Omental fat pad (tissue), 4 donors: Measurements from ENCODE around the gene SMIM34. TPM values are rescaled to one million over a fixed set of nuclear protein-coding genes. Genes with fewer than 3 reads are reported as not detected.
"Not testable (repeated sequence)": the region's sequence is repeated elsewhere in the genome, so short reads cannot be mapped to it uniquely, and the experiment has no call there.

Source experiments
- ATAC-seq: fragments of 150-250 bp; one replicate; pipeline ENCODE4 v1.9.1; 2016; ENCODE audit warnings: mild to moderate bottlenecking, moderate library complexity; ENCODE audit not compliant: low FRiP score
- DNase-seq: peaks from one replicate; pipeline ENCODE4 v3.0.0-alpha.2; 2019; ENCODE audit warnings: low spot score
- CTCF ChIP-seq, 3 donors: fragments of 450-650 bp; IDR thresholded peaks; one replicate each; pipeline ENCODE4 v1.5.1; 2016 to 2017; ENCODE audit warnings: antibody characterized with exemption in 3 of 3, mild to moderate bottlenecking in 3 of 3, moderate library complexity in 2 of 3
- small RNA-seq: library from RNA; depleted of rRNA; stranded (forward); fragments of <200 nt; gene quantifications from one replicate; pipeline ENCODE3, GENCODE V24; 2016
- total RNA-seq, 4 donors: library from RNA; depleted of rRNA; stranded (reverse); fragments of >200 nt; gene quantifications; one replicate each; pipeline ENCODE4 v1.1.0, GENCODE V29; 2016

The SMIM34 gene
- total RNA-seq, 4 donors from 2014 or later = not detected

- not testable (repeated sequence) for DNase-seq
- ATAC-seq = peak; percentile 77
These were observed 48.2 kb downstream of the SMIM34 start for GRCh38 chr21:34375619-34375972.

- not testable (repeated sequence) for DNase-seq
- ATAC-seq = peak; percentile 97
These were observed 48.7 kb downstream of the SMIM34 start, which contains the start of gene SMIM11 for GRCh38 chr21:34374940-34375618. Gene SMIM11 (plus strand): TSS chr21:34375507. CDS start chr21:34379505, 3,998 bp downstream.

GRCh38 chr21:34374462-34374861, 49.3 kb downstream of the SMIM34 start:
- not testable (repeated sequence) for ATAC-seq, DNase-seq

GRCh38 chr21:34372321-34372720, 51.4 kb downstream of the SMIM34 start:
- ATAC-seq (no peak), DNase-seq (no peak)
- TF ChIP-seq CTCF (IDR thresholded peaks at IDR 0.05) = no peak

- no peak for DNase-seq
These were observed 54.0 kb downstream of the SMIM34 start for GRCh38 chr21:34369741-34370140.

More at GRCh38 chr21:34369741-34370140, 54.0 kb downstream of the SMIM34 start:
- no peak for ATAC-seq
- TF ChIP-seq CTCF (IDR thresholded peaks at IDR 0.05) = no peak

Small RNA genes lying within 50 kb of the gene (small RNA-seq; reads per million reads assigned to genes)
- not detected for gene RF00614

Other genes starting within 250 kb of the SMIM34 start
- not detected for gene KCNE2, start 59.9 kb downstream of the SMIM34 start, total RNA-seq
- gene SMIM11, start 48.4 kb downstream of the SMIM34 start, total RNA-seq = 10 to 100 TPM in 1 of 4 donors, 1 to 10 TPM in 3; 4.4 to 12.1 (median 4.9) TPM
- 10 to 100 TPM in 3 of 4 donors, 1 to 10 TPM in 1; 3.2 to 14.8 (median 12.1) TPM for gene KCNE1, start 88.3 kb upstream of the SMIM34 start, total RNA-seq
- 10 to 100 TPM; 62.6 to 73.5 (median 68.7) TPM for gene RCAN1, start 191.2 kb upstream of the SMIM34 start, total RNA-seq
- 1 to 10 TPM in 2 of 4 donors, under 1 TPM in 2; 0.37 to 6.2 (median 1.6) TPM for gene CLIC6, start 245.0 kb upstream of the SMIM34 start, total RNA-seq